HG02678 (cell line): ENCODE results near the gene SMIM8.
A peak's percentile ranks its signal among the peaks of the same experiment; 100 is the strongest.

Source experiments
- ATAC-seq: cut with Tn5 transposase; IDR thresholded peaks from one replicate; pipeline ENCODE4 v1.9.1; 2021; ENCODE audit warnings: mild to moderate bottlenecking, moderate library complexity; ENCODE audit not compliant: unreplicated experiment

The SMIM8 gene

DNA sequence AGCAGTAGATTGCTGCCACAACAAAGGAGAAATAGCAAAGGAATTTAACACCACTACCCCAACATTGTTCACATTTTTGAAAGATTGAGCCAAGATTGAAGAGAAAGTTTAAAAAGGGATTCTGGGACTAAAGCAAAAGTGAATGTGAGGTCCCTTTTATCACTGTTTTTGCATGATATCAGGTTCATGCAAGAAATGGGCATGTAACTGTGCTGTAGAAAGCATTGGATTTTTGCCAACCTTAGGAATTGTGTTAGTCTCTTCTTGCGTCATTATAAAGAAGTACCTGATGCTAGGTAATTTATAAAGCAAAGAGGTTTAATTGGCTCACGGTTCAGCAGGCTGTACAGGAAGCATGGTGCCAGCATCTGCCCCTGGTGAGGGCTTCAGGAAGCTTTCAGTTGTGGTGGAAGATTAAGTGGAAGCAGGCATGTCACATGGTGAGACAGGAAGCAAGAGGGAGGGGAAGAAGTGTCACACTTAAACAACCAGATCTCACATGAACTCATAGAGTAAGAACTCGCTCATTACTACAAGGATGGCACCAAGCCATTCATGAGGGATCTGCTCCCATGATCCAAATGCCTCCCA is 11.3 kb downstream of the SMIM8 start:
- ATAC-seq = no peak

- no peak for ATAC-seq
Observed at GRCh38 chr6:87334683-87335082, 12.3 kb downstream of the SMIM8 start.

DNA sequence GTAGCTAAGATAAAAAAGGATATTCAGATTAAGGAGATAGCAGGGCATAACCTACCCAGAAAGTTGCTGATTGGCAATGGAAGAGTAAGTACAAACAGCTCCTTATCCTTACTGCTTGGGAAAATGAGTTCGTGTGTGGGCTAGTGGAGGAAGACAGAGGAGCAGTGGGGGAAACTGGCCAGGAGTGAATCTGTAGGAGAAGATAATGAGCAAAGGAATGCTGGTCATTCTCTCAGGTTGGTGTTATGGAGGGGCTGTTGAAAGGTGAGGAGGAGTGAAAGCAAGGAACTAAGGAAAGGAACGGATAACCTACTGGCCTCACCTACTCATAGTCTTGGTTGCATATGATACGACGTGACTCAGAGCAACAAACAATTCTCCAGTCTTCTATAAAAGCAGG is 14.0 kb downstream of the SMIM8 start:
- ATAC-seq = no peak

- ATAC-seq = no peak
Observed at GRCh38 chr6:87340230-87340629, 17.8 kb downstream of the SMIM8 start.

DNA sequence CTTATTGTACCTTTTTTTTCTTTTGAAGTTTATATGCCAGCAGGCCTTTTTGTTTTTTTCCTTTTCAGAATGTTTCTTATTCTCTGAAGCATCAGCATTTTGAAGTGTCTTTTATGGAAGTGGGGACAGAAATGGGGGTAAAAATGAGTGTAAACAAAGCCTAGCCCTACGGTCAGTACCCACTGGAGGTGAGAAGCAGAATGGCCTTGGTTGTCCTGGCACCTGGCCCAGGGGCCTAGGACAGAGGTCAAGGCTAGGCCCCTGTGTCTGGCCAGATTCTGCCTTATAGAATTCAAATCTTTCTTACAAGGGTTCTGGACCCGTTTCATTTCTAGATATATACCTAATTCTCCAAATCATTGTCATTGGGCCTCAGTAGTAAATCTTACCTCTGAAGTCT is 18.8 kb downstream of the SMIM8 start:
- no peak for ATAC-seq

DNA sequence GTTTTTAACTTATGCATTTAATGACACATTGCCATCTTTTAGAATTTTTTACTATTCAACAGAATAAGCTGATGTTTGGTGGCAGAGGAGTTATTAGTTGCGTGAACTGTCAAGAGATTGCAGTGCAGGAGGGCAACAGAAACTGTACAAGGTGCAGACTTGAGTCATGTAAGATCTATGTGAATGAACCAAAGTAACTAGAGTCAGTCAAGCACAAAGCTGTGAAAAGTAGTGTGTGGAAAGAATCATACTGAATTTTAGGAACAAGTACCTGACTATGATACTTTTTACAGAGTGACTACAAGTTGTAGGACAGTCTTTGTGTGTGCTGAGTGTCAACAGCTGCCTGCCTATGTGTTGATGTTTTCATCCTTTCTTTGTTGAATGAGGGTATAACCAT is 19.5 kb downstream of the SMIM8 start:
- peak; percentile 88 for ATAC-seq

DNA sequence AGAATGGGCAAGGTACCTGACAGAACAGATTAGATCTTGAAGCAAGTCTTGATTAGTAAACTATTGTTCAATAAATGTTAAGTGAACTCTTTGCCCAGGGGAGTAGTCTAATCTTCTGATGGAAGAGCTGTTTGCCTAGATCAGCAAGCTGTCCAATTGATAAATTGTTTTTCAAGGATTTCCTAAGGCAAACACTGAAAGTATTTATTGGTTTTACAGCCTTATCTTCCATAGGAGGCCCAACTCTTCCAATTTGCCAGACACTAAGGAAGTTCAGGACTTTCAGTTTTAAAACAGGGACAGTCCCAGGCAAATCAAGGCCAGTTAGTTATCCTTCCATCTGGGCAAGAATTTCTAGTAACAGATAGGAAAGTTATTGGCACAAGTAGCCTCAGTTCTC is 20.4 kb downstream of the SMIM8 start:
- ATAC-seq = no peak

DNA sequence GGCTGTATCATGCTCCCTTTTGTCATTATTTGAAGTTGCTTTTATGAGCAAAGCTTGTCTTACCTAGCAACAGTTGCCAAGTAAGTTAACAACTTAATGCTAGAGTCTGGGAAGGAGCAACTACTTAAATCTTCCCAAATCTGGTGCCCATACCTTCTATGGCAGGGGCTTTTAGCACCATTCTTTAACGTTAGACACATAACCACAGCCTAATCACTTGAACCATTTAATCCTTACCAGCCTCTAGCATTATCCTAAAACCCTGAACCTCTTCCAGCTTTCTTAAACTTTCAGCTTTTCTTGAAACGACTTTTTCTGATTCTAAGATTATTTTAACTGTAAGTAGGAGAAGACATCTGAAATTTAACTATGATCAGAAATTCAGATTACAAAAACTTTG is 22.3 kb downstream of the SMIM8 start, which contains the start of gene C6orf163:
TSS of gene C6orf163 (plus strand) at position 83 of the 400 bp plus-strand sequence. CDS start at position 370, 287 bp downstream.
- ATAC-seq = no peak

DNA sequence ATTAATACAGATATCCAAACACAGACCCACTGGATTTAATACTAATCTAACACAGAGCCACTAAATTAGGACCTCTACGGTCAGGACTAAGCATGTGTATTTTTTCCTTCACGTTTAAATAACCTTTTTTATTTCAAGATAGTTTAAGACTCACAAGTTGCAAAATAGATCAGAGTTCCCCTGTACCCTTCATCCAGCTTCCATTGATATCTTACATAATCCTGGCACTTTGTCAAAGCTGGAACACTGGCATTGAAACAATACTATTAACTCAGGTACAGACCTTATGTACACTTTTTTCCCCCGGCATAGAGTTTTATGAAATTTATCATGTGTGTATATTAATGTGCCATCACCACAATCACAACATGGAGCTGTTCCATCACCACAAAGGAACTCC is 24.3 kb downstream of the SMIM8 start:
- no peak for ATAC-seq

DNA sequence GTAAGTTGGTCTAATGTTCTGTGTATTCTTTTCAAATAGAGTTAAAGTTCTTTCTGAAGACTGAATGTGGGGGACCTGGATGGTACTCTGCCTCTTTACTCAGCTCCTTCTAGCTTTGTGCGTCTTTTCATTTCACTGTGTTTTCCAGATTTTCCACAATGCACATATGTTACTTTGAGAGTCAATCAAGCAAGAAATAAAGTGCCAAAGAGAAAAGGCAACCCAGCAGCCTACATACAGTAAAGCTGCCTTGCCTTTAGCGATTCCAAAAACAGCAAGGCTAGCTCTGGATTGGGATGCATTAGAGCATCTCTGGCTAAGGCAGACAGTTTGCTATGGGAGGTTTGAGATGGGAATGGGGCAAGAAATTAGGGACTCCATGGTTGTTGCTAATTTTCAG is 27.5 kb downstream of the SMIM8 start:
- ATAC-seq = no peak

- no peak for ATAC-seq
Observed at GRCh38 chr6:87350516-87350915, 28.1 kb downstream of the SMIM8 start.

GRCh38 chr6:87351583-87351982 is 29.2 kb downstream of the SMIM8 start:
- no peak for ATAC-seq

GRCh38 chr6:87356181-87356580 is 33.8 kb downstream of the SMIM8 start:
- no peak for ATAC-seq

- no peak for ATAC-seq
Observed at GRCh38 chr6:87357479-87358196, 35.2 kb downstream of the SMIM8 start.

DNA sequence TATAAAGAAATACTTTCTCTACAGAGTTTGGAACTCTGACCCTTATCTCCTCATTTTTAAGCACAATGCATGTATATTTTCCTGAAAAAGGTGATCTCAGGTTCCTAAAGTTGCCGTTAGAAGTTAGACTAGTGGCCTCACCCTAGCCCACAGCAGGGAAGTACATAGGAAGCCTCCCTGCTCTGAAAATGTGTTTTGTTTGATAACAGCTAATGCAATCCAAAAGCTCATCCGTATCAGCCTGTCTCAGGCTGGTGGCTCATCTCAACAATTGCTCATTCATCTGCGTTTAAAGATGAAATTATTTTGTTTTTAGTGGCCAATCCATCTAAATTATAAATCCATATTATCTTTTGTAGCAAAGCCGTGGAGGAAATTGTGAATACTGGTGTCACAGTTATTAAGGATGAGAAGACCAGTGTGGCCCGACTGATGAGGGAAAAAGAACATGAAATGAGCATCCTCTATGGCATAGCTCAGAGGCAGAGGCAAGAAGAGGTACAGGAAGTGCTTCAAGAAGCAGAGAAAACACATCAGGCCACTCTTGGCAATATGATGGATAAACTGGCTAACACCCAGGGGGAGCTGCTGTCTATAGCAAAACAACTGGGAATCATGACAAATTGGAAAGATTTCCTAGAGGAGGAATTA is 42.3 kb downstream of the SMIM8 start:
- ATAC-seq = no peak

GRCh38 chr6:87366072-87366827 is 43.9 kb downstream of the SMIM8 start:
- ATAC-seq = no peak

DNA sequence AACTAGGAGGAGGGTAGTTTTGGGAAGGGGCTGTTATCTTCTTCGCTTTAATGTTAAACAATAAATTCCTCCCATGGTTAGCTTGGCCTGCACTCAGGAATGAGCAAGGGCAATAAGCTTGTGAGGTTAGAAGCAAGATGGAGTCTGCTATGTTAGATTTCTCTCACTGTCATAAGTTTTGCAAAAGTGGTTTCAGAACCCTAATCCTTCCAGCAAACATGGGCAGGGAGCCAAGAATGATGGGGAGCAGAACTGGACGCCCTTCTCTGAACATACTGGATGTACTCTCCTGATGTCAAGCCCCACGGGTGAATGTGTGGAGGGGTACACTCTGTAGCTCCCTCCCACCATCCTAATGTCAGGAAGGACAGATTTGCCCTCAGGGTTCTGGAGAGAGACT is 44.5 kb downstream of the SMIM8 start:
- ATAC-seq = no peak

DNA sequence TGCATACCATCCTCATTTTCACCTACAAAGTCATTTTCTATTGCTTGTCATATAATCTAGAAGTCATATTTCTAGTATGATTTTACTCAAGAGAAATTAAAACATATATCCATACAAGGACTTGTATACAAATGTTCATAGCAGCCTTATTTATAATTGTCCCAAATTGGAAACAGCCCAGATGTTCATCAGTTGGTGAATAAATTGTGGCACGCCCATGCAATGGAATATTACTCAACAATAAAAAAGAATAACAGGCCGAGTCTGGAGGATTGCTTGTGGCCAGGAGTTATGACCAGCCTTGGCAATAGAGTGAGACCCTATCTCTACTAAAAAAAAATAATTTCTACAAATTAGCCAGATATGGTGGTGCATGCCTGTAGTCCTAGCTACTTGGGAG is 51.0 kb downstream of the SMIM8 start:
- no peak for ATAC-seq

DNA sequence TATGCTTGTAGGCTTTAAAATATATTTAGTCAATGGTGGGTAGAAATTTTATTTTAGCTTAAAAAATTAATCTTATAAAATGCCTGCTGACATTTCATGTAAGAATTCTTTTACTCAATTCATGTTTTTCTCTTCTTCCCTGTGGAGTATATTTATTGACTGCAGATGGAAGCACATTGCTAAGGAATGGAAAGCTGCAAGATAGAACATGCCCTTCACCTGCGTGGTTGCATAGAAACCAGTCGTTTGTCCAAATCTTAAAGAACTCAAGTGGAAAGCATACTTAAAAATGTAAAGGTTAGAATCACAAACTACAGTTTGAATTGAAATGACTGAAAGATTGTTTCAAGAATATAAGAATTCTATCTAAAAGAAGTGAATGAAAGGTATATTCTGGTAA is 52.9 kb downstream of the SMIM8 start:
- no peak for ATAC-seq

DNA sequence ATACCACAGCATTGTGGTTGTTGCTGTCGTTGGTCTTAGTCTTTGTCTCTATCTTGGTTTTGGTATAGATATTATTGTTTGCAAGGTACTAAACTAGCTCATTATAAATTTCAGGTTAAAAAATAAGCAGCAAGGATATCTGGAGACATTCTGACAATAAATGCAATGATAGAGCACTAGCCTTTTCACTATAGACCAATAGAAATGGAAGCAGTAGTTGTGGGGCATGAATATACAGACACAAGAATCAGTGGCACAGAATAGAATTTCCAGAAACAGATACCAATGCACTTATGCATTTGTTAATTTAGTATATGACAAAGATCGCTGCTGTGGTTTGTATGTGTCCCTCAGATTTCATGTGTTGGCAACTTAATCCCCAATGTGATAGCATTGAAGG is 54.3 kb downstream of the SMIM8 start:
- no peak for ATAC-seq

- ATAC-seq = no peak
Observed at GRCh38 chr6:87378947-87379346, 56.6 kb downstream of the SMIM8 start.

DNA sequence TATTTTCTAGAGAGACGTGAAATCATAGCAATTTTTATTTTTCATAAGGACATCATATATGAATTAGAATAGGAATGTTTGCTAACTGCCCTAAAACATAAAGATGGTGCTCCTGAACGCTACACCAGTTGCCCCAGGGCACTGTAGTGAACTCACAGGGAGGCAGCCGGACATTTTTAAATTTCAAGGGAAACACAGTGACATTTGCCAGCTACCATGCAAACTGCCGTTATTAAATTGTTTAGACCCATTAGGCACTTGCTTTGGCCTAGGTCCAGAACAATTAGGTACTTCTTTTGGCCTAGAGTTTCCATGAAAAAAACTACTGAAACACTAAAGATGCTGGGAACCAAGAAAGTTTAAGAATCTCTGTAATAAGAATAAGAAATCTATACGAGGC is 60.5 kb downstream of the SMIM8 start:
- ATAC-seq = no peak
